Measurements from ENCODE around the gene GAPT. TPM values are rescaled to one million over a fixed set of nuclear protein-coding genes. Genes with fewer than 3 reads are reported as not detected.

The GAPT gene
- total RNA-seq, 2 experiments from 2014 or later: not detected

DNA sequence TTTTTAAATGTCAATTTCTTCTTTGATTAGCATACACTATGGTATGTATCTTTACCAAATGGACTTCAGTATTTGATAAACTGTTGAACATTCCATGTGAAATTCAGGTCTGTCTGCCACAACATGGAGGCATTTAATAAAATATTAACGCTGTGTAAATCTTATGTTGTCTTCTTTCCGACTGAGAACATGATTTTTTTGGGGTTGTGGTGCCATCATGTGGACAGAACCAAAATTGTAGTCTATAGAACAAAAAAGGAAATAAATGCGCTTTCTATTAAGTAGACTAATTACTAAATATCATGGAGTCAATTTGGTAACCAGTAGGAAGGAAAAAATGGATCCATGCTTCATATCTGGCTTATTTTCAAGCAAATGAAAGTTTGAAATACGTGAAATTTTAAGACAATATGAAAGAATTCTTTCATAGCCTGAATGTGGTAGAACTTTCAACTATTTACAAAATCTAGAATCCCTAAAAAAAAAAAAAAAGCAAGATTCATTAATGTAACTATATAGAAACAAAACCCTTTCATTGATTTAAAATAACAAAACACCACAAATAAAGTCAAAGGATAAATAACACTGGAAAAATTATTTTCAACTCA is 28.5 kb upstream of the GAPT start:
- H3K4me3 Mint-ChIP-seq: no peak overlapping the region
- no peaks in the 10 kb centered on the region for H3K9me3 Mint-ChIP-seq
- peaks cover 18% of the 10 kb centered on the region for H3K4me1 Mint-ChIP-seq (ENCODE audit: low read depth)
- intact Hi-C loops (cut with micrococcal nuclease): loop anchor here (5.0 to 10.0 kb wide), 4 partner anchors 258 to 1645 kb away; partner anchors contain the start of gene MAP3K1
- CTCF ChIA-PET: interaction anchor here (0.6 to 6.1 kb wide), 12 partner anchors 10 to 1164 kb away, joined by 3 to 57 read pairs (median 3); no protein-coding TSS in a partner anchor
- peak; percentile 60 for DNase-seq
- peaks cover 13% of the 10 kb centered on the region for H3K27me3 Mint-ChIP-seq (ENCODE audit: low read depth)
- peak overlapping the region; percentile 4 for H3K27ac Mint-ChIP-seq
- no peaks in the 10 kb centered on the region for H3K36me3 Mint-ChIP-seq (ENCODE audit: low read depth)

DNA sequence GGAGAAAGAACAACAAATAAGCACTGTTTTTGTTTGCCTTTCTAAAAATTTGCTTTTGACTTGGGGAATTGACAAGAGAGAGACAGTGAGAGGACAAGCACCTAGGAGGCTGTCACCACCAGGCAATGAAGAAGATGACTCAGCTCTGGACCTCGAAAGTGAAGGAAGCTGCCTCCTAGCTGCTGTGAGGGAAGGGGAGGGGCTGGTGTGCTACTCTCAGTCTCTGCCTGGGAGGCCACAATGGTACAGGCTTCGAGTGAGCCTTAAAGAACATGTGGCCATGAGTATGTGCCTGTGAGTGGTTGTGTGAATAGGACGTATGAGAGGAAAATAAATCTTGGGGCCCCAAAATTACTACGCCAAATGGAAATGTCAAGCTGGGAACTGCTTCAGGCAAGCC is 24.3 kb upstream of the GAPT start:
- no peaks in the 10 kb centered on the region for H3K36me3 Mint-ChIP-seq (ENCODE audit: low read depth)
- CTCF ChIA-PET: interaction anchor here (1.0 to 1.5 kb wide), 2 partner anchors 387 to 1169 kb away, joined by 3 to 4 read pairs; no protein-coding TSS in a partner anchor

DNA sequence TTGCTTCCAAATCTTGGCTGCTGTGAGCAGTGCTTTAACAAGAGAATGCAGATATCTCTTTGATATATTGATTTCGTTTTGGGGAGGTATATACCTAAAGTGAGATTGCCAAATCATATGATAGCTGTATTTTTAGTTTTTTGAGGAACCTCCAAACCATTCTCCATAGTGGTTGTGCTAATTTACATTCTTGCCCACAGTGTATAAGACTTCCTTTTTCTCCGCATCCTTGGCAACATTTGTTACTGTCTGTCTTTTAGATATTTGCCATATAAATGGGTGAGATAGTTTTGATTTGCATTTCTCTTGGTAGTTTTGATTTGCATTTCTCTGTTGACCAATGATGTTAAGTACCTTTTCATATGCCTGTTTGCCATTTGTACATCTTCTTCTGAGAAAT is 21.3 kb upstream of the GAPT start:
- CTCF ChIA-PET: no interaction called here
- DNase-seq: no peak
- H3K27me3 Mint-ChIP-seq (ENCODE audit: low read depth): peaks cover 3% of the 10 kb centered on the region
- intact Hi-C loops (cut with micrococcal nuclease): loop anchor here (10.0 kb wide), 3 partner anchors 265 to 1335 kb away; no protein-coding TSS in a partner anchor
- H3K4me1 Mint-ChIP-seq (ENCODE audit: low read depth): peaks cover 3% of the 10 kb centered on the region
- H3K36me3 Mint-ChIP-seq (ENCODE audit: low read depth): no peaks in the 10 kb centered on the region
- H3K4me3 Mint-ChIP-seq: no peak overlapping the region
- peaks cover under 1% of the 10 kb centered on the region for H3K9me3 Mint-ChIP-seq
- no peak overlapping the region for H3K27ac Mint-ChIP-seq

More for the DNA sequence above, 24.3 kb upstream of the GAPT start:
- peak; percentile 52 for DNase-seq
- Mint-ChIP-seq H3K4me1 (ENCODE audit: low read depth) (peaks cover 3% of the 10 kb centered on the region), H3K4me3 (no peak overlapping the region), H3K9me3 (no peaks in the 10 kb centered on the region), H3K27me3 (ENCODE audit: low read depth) (peaks cover 6% of the 10 kb centered on the region), H3K27ac (no peak overlapping the region)
- intact Hi-C loops (cut with micrococcal nuclease): loop anchor here (10.0 kb wide), 2 partner anchors 262 to 1332 kb away; no protein-coding TSS in a partner anchor

DNA sequence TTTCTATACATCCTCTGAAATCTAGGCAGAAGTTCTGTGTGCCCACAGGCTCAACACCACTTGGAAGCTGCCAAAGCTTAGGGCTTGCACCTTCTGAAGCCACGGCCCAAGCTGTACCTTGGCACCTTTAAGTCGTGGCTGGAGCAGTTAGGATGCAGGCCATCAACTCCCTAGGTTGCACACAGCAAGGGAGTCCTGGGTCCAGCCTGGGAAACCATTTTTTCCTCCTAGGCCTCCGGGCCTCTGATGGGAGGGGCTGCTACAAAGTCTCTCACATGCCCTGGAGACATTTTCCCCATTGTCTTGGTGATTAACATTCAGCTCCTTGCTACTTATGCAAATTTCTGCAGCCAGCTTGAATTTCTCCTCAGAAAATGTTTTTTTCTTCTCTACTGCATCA is 15.8 kb upstream of the GAPT start:
- Mint-ChIP-seq H3K27ac (no peak overlapping the region), H3K4me3 (no peak overlapping the region), H3K9me3 (peaks cover 7% of the 10 kb centered on the region), H3K4me1 (ENCODE audit: low read depth) (no peaks in the 10 kb centered on the region), H3K36me3 (ENCODE audit: low read depth) (no peaks in the 10 kb centered on the region), H3K27me3 (ENCODE audit: low read depth) (peaks cover 10% of the 10 kb centered on the region)
- CTCF ChIA-PET: no interaction called here
- no peak for DNase-seq
- intact Hi-C loops (cut with micrococcal nuclease): loop anchor here (10.0 kb wide), 1 partner anchor 699 kb away; no protein-coding TSS in a partner anchor

DNA sequence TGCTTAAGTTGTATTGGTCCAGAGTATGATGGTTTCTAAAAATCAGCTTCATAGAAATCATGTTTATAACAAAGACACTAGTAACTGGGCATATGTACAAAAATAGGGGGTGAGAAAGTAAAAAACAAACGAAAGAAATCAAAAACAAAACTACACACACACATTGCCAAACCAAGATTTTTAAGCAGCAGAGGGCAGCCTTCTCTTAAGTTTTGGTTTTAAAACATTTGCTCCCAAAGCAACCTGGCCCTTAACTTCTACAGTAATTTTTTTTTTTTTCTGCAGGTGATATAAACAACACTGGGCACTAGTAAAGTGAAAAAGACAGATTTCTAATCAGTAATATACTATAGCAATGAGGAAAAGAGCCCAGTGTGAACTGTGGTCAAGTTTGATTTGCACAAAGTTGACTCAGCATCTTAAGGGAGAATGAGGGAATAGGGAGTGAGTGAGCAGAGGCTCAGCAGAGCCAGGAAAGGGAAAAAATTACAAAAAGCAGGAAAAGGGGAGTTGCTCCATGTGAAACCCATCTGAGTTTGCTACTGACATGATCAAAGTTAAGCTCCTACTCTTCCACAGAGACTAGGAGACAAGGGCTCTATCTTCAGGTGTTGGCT is 13.4 kb upstream of the GAPT start:
- Mint-ChIP-seq H3K27ac (no peak overlapping the region), H3K36me3 (ENCODE audit: low read depth) (no peaks in the 10 kb centered on the region), H3K9me3 (peaks cover 7% of the 10 kb centered on the region), H3K4me3 (no peak overlapping the region), H3K4me1 (ENCODE audit: low read depth) (no peaks in the 10 kb centered on the region), H3K27me3 (ENCODE audit: low read depth) (peaks cover 7% of the 10 kb centered on the region)
- DNase-seq: no peak
- intact Hi-C loops (cut with micrococcal nuclease): loop anchor here (1.0 to 10.0 kb wide), 2 partner anchors 372 to 697 kb away; no protein-coding TSS in a partner anchor
- CTCF ChIA-PET: interaction anchor here (0.6 to 2.5 kb wide), 4 partner anchors 15 to 1066 kb away, joined by 3 to 8 read pairs (median 4); no protein-coding TSS in a partner anchor

DNA sequence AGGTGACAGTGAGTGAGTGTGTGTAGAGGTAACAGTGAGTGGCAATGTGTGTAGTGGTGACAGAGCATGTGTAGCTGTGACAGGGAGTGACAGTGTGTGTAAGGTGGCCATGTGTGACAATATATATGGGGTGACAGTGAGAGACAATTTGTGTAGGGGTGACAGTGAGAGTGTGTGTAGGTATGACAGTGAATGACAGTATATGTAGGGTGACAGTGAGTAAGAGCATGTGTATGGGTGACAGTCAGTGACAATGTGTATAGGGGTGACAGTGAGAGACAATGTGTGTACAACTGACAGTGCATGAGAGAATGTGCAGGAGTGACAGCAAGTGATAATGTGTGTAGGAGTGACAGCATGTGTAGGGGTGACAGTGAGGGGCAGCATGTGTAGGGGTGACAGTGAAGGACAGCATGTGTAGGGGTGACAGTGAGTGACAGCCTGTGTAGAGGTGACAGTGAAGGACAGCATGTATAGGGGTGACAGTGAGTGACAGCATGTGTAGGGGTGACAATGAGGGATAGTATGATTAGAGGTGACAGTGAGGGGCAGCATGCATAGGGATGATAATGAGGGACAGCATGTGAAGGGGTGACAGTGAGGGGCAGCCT is 10.1 kb upstream of the GAPT start:
- H3K27ac Mint-ChIP-seq: no peak overlapping the region
- H3K4me3 Mint-ChIP-seq: no peak overlapping the region
- peaks cover 7% of the 10 kb centered on the region for H3K27me3 Mint-ChIP-seq (ENCODE audit: low read depth)
- H3K9me3 Mint-ChIP-seq: no peaks in the 10 kb centered on the region
- DNase-seq: no peak
- intact Hi-C loops (cut with micrococcal nuclease): no loop called here
- CTCF ChIA-PET: no interaction called here
- no peaks in the 10 kb centered on the region for H3K4me1 Mint-ChIP-seq (ENCODE audit: low read depth)
- no peaks in the 10 kb centered on the region for H3K36me3 Mint-ChIP-seq (ENCODE audit: low read depth)

DNA sequence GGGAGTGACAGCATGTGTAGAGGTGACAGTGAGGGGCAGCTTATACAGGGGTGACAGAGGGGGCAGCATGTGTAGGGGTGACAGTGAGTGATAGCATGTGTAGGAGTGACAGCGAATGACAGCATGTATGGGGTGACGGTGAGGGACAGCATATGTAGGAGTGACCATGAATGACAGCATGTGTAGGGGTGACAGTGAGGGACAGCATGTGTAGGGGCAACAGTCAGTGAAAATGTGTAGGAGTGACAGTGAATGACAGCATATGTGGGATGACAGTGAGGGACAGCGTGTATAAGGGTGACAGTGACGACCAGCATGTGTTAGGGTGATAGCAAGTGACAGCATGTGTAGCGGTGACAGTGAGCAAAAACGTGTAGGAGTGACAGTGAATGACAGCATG is 9.4 kb upstream of the GAPT start:
- Mint-ChIP-seq H3K36me3 (ENCODE audit: low read depth) (no peaks in the 10 kb centered on the region), H3K4me1 (ENCODE audit: low read depth) (no peaks in the 10 kb centered on the region), H3K9me3 (no peaks in the 10 kb centered on the region), H3K27me3 (ENCODE audit: low read depth) (peaks cover 4% of the 10 kb centered on the region), H3K4me3 (no peak overlapping the region), H3K27ac (no peak overlapping the region)
- intact Hi-C loops (cut with micrococcal nuclease): no loop called here
- CTCF ChIA-PET: no interaction called here
- DNase-seq: no peak

DNA sequence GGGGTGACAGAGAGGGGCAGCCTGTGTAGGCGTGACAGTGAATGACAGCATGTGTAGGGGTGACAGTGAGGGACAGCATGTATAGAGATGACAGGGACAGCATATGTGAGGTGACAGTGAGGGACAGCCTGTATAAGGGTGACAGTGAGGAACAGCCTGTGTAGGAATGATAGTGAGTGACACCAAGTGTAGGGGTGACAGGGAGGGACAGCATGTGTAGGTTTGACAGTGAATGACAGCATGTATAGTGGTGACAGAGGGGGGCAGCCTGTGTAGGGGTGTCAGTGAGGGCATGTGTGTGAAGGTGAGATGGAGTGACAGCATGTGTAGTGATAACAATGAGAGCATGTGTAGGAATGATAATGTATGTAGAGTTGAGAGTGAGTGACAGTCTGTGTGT is 8.7 kb upstream of the GAPT start:
- H3K4me1 Mint-ChIP-seq (ENCODE audit: low read depth): no peaks in the 10 kb centered on the region
- CTCF ChIA-PET: no interaction called here

DNA sequence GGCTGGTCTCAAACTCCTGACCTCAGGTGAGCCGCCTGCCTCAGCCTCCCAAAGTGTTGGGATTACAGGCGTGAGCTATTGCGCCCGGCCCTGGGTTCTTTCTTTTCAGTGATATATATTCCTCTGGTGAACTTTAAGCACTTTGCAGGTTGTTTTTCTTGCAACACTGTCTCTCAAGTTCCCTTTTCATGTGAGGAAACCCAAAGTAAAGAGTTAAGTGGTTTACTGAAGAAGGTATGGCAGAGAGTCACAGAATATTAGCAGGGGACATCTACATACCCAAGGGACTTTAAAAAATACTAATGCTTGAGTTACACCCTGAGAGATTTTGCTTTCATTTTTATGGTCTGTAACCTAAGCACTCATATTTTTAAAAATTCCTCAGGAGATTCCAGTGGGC is 6.7 kb upstream of the GAPT start:
- Mint-ChIP-seq H3K4me1 (ENCODE audit: low read depth) (no peaks in the 10 kb centered on the region), H3K27me3 (ENCODE audit: low read depth) (peaks cover 14% of the 10 kb centered on the region), H3K27ac (no peak overlapping the region), H3K9me3 (no peaks in the 10 kb centered on the region), H3K36me3 (ENCODE audit: low read depth) (no peaks in the 10 kb centered on the region), H3K4me3 (no peak overlapping the region)
- intact Hi-C loops (cut with micrococcal nuclease): no loop called here
- CTCF ChIA-PET: no interaction called here
- no peak for DNase-seq

More for the DNA sequence above, 8.7 kb upstream of the GAPT start:
- Mint-ChIP-seq H3K4me3 (no peak overlapping the region), H3K9me3 (no peaks in the 10 kb centered on the region), H3K36me3 (ENCODE audit: low read depth) (no peaks in the 10 kb centered on the region), H3K27ac (no peak overlapping the region), H3K27me3 (ENCODE audit: low read depth) (peaks cover 2% of the 10 kb centered on the region)
- intact Hi-C loops (cut with micrococcal nuclease): no loop called here
- no peak for DNase-seq

DNA sequence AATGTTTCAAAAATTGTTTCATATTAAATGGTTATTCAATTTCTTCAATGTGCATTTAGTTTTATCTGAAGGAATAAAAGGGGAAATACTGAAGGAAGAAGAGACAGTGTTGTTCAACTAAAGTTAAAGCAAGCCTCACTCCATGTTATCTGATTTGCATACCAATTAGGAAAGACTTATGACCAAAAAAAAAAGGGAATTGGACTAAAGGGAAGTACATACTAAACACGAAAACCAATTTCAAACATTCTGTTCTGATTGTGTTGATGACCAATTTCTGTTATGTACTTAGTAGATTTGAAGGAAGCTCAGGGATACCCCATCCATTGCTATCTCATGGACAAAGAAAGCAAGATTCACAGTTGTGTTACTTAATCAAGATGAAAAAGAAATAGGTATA is 4.9 kb upstream of the GAPT start:
- DNase-seq: no peak
- Mint-ChIP-seq H3K9me3 (no peaks in the 10 kb centered on the region), H3K36me3 (ENCODE audit: low read depth) (no peaks in the 10 kb centered on the region), H3K4me3 (no peak overlapping the region), H3K4me1 (ENCODE audit: low read depth) (no peaks in the 10 kb centered on the region), H3K27ac (no peak overlapping the region), H3K27me3 (ENCODE audit: low read depth) (peaks cover 19% of the 10 kb centered on the region)
- CTCF ChIA-PET: interaction anchor here (1.0 kb wide), 1 partner anchor 26 kb away, joined by 3 read pairs; the partner anchor contains the start of gene PLK2
- intact Hi-C loops (cut with micrococcal nuclease): no loop called here

DNA sequence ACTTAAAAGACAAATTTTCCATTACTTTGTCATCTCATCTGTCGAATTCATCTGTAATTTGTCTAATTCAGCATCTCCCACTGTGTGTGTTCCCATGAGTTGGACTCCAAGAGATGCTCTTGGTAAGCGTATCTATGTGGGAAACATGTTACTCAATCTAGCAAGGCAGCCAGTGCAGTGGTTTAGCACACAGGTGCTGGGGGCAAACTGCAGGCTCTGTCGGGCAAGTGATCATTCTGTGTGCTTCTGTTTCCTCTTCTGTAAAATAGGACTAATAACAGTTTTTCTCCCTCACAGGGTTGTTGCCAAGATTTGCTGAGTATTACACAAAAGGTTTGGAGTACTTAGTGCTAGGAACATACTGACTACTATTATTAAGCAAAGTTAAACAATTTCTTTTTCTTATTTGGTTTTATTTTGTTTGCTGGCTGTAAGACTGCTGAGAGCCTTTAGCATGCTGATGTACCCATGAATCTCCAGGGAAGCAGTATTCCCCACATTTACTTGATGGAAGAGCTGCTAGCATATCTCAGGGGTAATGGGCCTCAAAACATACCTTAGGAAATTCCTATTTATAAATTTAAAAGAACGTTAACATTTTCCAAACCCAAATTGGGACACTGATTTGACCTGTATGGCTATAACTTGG is 709 bp upstream of the GAPT start:
- no peaks in the 10 kb centered on the region for H3K36me3 Mint-ChIP-seq (ENCODE audit: low read depth)
- H3K27me3 Mint-ChIP-seq (ENCODE audit: low read depth): peaks cover 22% of the 10 kb centered on the region
- no peak overlapping the region for H3K27ac Mint-ChIP-seq
- no peak overlapping the region for H3K4me3 Mint-ChIP-seq
- H3K4me1 Mint-ChIP-seq (ENCODE audit: low read depth): no peaks in the 10 kb centered on the region
- intact Hi-C loops (cut with micrococcal nuclease): no loop called here
- no peak for DNase-seq
- CTCF ChIA-PET: interaction anchor here (0.6 to 1.0 kb wide), 2 partner anchors 12 to 359 kb away, joined by 3 read pairs; no protein-coding TSS in a partner anchor
- H3K9me3 Mint-ChIP-seq: no peaks in the 10 kb centered on the region

DNA sequence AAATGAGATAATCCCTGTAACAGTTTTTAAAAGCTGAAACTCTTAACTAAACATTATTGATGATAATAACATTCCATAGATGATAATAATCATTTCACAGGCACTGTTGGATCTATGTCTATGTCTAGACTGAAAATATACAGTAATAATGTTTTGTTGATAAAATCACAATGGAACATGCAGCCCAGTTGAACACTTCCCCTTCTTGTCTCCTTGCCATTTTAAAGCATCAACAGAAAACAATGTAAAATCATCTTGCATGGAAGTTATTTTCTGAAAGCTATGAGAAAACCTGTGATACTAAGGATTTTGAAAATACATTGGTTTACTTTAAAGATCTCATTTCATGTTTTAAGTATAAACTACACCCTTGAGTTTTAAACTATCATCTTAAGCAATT is 1.9 kb downstream of the GAPT start:
- Mint-ChIP-seq H3K4me3 (no peak overlapping the region), H3K9me3 (no peaks in the 10 kb centered on the region), H3K27me3 (ENCODE audit: low read depth) (peaks cover 18% of the 10 kb centered on the region), H3K27ac (no peak overlapping the region), H3K36me3 (ENCODE audit: low read depth) (no peaks in the 10 kb centered on the region), H3K4me1 (ENCODE audit: low read depth) (no peaks in the 10 kb centered on the region)
- DNase-seq: no peak
- intact Hi-C loops (cut with micrococcal nuclease): no loop called here
- CTCF ChIA-PET: no interaction called here
